ENCODE measurements around the gene AOC1. TPM values are rescaled to one million over a fixed set of nuclear protein-coding genes. Genes with fewer than 3 reads are reported as not detected.
"Not testable (repeated sequence)": the region's sequence is repeated elsewhere in the genome, so short reads cannot be mapped to it uniquely, and the experiment has no call there.

The AOC1 gene, protein sequence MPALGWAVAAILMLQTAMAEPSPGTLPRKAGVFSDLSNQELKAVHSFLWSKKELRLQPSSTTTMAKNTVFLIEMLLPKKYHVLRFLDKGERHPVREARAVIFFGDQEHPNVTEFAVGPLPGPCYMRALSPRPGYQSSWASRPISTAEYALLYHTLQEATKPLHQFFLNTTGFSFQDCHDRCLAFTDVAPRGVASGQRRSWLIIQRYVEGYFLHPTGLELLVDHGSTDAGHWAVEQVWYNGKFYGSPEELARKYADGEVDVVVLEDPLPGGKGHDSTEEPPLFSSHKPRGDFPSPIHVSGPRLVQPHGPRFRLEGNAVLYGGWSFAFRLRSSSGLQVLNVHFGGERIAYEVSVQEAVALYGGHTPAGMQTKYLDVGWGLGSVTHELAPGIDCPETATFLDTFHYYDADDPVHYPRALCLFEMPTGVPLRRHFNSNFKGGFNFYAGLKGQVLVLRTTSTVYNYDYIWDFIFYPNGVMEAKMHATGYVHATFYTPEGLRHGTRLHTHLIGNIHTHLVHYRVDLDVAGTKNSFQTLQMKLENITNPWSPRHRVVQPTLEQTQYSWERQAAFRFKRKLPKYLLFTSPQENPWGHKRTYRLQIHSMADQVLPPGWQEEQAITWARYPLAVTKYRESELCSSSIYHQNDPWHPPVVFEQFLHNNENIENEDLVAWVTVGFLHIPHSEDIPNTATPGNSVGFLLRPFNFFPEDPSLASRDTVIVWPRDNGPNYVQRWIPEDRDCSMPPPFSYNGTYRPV
- not detected in 2 replicates for total RNA-seq (2012; rRNA removed)

DNA sequence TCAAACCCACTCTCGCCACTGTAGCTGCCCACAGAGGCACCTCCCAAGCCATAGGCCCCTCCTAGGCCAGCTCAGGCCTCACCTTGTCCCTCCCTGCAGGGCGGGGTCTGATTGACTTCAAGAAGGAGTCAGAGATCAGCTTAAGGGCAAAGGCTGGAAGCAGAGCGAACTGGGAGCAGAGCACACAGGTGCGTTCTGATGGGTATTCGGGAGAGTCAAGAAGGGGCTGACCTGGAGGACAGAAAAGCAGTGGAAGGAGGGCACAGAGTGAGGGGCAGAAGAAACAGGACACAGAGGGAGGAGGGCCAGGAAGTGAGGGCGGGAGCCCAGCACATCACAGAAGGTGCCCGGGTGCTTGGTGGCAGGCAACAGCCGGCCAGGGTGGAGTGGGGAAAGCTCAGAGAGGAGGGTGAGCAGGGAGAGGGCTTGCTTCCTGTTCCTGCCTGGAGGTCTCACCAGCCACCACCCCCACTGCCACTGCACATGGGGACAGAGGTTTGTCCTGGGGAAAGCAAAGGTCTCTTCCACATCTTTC is at the start of gene AOC1:
Gene AOC1, plus strand, starts transcription at position 147 of the 535 bp plus-strand sequence. CDS start 3,954 bp downstream, outside the sequence.
- no peaks in the 10 kb centered on the region for H3K27me3 ChIP-seq (ENCODE audit: control insufficient read depth, insufficient read depth, low read length)
- no peak within 1 kb of the TSS for H3K9ac ChIP-seq (ENCODE audit: low read depth, low read length)
- no peaks in the 10 kb centered on the region for H3K9me3 ChIP-seq (replicated peaks; ENCODE audit: low read length)
- H3K36me3 ChIP-seq (ENCODE audit: insufficient read depth, low read length), result no peaks in the 10 kb centered on the region
- no peaks in the 10 kb centered on the region for H3K4me1 ChIP-seq (ENCODE audit: control insufficient read depth, insufficient read depth, low read length)
- no peak within 1 kb of the TSS for H3K4me3 ChIP-seq (ENCODE audit: low read length)
- no peak within 1 kb of the TSS for H3K4me2 ChIP-seq (ENCODE audit: low read length)

DNA sequence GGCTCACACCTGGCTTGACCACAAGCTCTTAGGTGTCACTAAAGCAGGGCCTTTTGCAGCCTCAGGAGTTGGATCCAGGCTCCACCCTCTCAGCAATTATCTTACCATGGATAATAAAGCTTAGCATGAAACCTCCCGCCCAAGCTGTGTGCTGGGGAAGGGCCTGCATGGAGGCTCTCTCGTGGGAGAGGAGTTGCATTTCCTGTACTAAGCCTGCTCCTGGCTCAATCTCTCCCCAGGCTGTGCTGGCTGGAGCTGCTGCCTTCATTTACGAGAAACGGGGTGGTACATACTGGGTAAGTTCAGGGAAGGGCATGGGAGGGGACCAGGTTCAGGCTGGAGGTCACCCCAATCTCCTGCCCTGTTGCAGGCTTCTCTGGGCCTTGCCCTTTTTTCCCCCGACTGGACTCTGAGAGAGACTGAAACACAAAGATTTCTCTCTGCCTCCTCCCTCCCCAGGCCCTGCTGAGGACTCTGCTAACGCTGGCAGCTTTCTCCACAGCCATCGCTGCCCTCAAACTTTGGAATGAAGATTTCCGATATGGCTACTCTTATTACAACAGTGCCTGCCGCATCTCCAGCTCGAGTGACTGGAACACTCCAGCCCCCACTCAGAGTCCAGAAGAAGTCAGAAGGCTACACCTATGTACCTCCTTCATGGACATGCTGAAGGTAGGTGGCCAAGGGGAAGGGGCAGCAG is 49.0 kb upstream of the AOC1 start:
- H3K4me1 ChIP-seq (ENCODE audit: control insufficient read depth, insufficient read depth, low read length), result no peaks in the 10 kb centered on the region
- H3K27me3 ChIP-seq (ENCODE audit: control insufficient read depth, insufficient read depth, low read length), result peaks cover 27% of the 10 kb centered on the region
- no peak overlapping the region for H3K4me3 ChIP-seq (ENCODE audit: low read length)
- no peaks in the 10 kb centered on the region for H3K9me3 ChIP-seq (replicated peaks; ENCODE audit: low read length)
- H3K9ac ChIP-seq (ENCODE audit: low read depth, low read length), result no peak overlapping the region
- no peak overlapping the region for H3K4me2 ChIP-seq (ENCODE audit: low read length)
- H3K36me3 ChIP-seq (ENCODE audit: insufficient read depth, low read length), result no peaks in the 10 kb centered on the region

DNA sequence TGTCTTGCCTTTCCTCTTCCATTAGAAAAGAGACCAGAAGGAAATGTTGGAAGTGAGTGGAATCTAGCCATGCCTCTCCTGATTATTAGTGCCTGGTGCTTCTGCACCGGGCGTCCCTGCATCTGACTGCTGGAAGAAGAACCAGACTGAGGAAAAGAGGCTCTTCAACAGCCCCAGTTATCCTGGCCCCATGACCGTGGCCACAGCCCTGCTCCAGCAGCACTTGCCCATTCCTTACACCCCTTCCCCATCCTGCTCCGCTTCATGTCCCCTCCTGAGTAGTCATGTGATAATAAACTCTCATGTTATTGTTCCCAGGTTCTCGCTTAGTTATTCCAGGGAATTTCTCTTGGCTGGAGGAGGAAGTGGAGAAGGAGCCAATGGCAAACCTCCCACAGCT is 47.5 kb upstream of the AOC1 start:
- Histone ChIP-seq H3K4me3 (ENCODE audit: low read length) (no peak overlapping the region), H3K4me1 (ENCODE audit: control insufficient read depth, insufficient read depth, low read length) (no peaks in the 10 kb centered on the region), H3K36me3 (ENCODE audit: insufficient read depth, low read length) (no peaks in the 10 kb centered on the region), H3K4me2 (ENCODE audit: low read length) (no peak overlapping the region), H3K27me3 (ENCODE audit: control insufficient read depth, insufficient read depth, low read length) (peaks cover 18% of the 10 kb centered on the region), H3K9me3 (replicated peaks; ENCODE audit: low read length) (no peaks in the 10 kb centered on the region), H3K9ac (ENCODE audit: low read depth, low read length) (no peak overlapping the region)

DNA sequence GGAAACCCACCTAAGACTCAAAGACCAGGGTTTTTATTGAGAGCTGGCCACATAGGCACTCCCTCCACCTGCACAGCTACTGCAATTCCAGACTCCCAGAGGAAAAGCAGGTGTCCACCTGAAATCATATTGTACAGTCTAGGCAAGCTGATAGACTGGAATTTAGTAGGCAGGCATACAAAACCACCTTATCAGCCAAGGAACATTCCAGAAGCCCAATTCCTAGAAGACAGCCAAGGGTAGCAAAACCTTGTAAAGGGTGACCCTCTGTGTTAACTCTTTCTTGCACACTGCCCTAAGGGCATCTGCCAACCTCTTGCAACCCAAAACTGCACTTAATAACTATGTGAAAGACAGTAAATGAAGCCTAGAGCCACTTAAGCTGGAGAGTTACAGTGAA is 46.5 kb upstream of the AOC1 start:
- H3K9me3 ChIP-seq (replicated peaks; ENCODE audit: low read length), result no peaks in the 10 kb centered on the region
- no peaks in the 10 kb centered on the region for H3K4me1 ChIP-seq (ENCODE audit: control insufficient read depth, insufficient read depth, low read length)
- H3K27me3 ChIP-seq (ENCODE audit: control insufficient read depth, insufficient read depth, low read length), result peaks cover 11% of the 10 kb centered on the region
- no peak overlapping the region for H3K4me3 ChIP-seq (ENCODE audit: low read length)
- no peaks in the 10 kb centered on the region for H3K36me3 ChIP-seq (ENCODE audit: insufficient read depth, low read length)
- H3K4me2 ChIP-seq (ENCODE audit: low read length), result no peak overlapping the region
- H3K9ac ChIP-seq (ENCODE audit: low read depth, low read length), result no peak overlapping the region

DNA sequence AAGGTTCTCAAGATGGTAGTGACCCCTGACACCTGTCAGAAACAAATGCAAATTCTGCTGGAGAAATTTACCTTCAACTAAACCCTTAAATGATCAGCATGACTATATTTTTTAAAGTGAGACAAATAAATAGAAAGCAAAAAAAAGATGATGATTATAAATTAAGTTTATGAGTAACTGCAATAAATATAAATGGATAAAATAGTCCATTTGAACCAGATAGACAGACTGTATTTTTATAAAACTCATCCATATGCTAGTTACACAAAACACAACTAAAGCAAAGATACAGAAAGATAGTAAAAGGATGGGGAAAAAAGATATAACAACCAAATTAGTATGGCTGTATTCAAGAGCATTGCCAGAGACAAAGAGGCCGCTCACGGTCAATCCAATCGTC is 45.9 kb upstream of the AOC1 start:
- Histone ChIP-seq H3K4me3 (ENCODE audit: low read length) (no peak overlapping the region), H3K9me3 (replicated peaks; ENCODE audit: low read length) (no peaks in the 10 kb centered on the region), H3K4me1 (ENCODE audit: control insufficient read depth, insufficient read depth, low read length) (no peaks in the 10 kb centered on the region), H3K27me3 (ENCODE audit: control insufficient read depth, insufficient read depth, low read length) (peaks cover 6% of the 10 kb centered on the region), H3K4me2 (ENCODE audit: low read length) (no peak overlapping the region), H3K9ac (ENCODE audit: low read depth, low read length) (no peak overlapping the region), H3K36me3 (ENCODE audit: insufficient read depth, low read length) (no peaks in the 10 kb centered on the region)

DNA sequence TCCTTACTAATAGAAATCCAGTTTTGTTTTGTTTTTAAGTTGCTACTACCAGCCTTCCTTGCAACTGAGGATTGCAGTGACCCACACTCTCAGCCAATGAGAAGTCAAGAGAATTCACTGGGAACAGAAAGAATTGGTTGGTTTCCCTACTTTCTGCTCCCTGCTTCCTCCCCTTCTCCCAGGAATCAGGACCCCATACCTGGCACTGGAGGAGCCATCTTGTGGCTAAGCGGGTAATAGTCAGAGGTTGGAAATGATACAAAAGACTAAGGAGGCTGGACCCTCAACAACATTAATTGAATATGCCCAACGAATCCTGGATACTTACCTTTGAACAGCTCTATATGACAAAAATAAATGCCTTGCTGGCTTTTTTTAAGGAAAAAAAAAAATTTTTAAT is 45.5 kb upstream of the AOC1 start:
- Histone ChIP-seq H3K4me2 (ENCODE audit: low read length) (no peak overlapping the region), H3K9ac (ENCODE audit: low read depth, low read length) (no peak overlapping the region), H3K4me3 (ENCODE audit: low read length) (no peak overlapping the region), H3K4me1 (ENCODE audit: control insufficient read depth, insufficient read depth, low read length) (no peaks in the 10 kb centered on the region), H3K9me3 (replicated peaks; ENCODE audit: low read length) (no peaks in the 10 kb centered on the region), H3K36me3 (ENCODE audit: insufficient read depth, low read length) (no peaks in the 10 kb centered on the region), H3K27me3 (ENCODE audit: control insufficient read depth, insufficient read depth, low read length) (peaks cover 6% of the 10 kb centered on the region)

DNA sequence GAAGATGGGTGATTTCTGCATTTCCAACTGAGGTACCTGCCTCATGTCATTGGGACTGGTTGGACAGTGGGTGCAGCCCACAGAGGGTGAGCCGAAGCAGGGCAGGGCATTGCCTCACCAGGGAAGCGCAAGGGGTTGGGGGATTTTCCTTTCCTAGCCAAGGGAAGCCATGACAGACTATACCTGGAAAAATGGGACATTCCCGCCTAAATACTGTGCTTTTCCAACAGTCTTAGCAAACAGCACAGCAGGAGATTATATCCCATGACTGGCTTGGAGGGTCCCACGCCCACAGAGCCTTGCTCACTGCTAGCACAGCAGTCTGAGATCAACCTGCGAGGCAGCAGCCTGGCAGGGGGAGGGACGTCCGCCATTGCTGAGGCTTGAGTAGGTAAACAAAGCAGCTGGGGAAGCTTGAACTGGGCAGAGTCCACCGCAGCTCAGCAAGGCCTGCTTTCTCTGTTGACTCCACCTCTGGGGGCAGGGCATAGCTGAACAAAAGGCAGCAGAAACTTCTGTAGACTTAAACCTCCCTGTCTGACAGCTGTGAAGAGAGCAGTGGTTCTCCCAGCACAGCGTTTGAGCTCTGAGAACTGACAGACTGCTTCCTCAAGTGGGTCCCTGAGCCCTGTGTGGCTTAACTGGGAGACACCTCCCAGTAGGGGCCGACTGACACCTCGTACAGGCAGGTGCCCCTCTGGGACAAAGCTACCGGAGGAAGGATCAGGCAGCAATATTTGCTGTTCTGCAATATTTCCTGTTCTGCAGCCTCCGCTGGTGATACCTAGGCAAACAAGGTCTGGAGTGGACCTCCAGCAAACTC is 44.5 kb upstream of the AOC1 start:
- H3K9ac ChIP-seq (ENCODE audit: low read depth, low read length); H3K4me3 ChIP-seq (ENCODE audit: low read length); H3K36me3 ChIP-seq (ENCODE audit: insufficient read depth, low read length); H3K27me3 ChIP-seq (ENCODE audit: control insufficient read depth, insufficient read depth, low read length); H3K4me2 ChIP-seq (ENCODE audit: low read length); H3K4me1 ChIP-seq (ENCODE audit: control insufficient read depth, insufficient read depth, low read length); H3K9me3 ChIP-seq (replicated peaks; ENCODE audit: low read length): not testable (repeated sequence)

DNA sequence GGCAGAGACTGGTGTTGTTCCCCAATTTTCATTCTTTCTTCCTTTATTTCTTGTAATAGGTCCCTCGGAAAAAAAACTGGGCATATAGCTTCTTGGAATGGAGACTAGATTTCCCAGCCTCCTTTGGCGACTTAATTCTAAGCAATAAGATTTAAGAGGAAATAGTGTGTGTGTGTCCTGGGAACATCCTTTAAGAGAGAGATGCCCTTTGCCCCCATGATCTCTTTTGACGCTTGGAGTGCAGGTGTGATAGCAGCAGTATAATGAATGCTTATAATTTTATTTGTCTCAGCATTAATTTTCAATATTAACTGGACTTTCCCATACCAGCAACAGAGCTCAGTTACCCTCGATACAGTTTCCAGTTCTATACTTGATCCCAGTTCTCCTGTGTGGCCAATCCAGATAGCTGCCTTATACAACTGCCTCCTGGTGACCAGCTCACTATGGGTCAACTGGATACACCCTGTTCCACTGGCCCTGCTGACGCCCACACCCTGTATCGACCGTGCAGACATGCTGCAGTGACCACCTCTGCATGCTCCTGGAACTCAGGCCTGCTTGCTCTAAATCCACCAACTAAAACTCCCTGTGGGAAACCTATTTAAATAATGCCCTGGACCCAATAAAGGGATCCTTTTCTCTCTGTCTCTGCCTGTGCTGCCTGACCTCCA is 37.9 kb upstream of the AOC1 start:
- Histone ChIP-seq H3K9me3 (replicated peaks; ENCODE audit: low read length) (no peaks in the 10 kb centered on the region), H3K27me3 (ENCODE audit: control insufficient read depth, insufficient read depth, low read length) (no peaks in the 10 kb centered on the region), H3K36me3 (ENCODE audit: insufficient read depth, low read length) (no peaks in the 10 kb centered on the region), H3K9ac (ENCODE audit: low read depth, low read length) (no peak overlapping the region), H3K4me2 (ENCODE audit: low read length) (no peak overlapping the region), H3K4me3 (ENCODE audit: low read length) (no peak overlapping the region), H3K4me1 (ENCODE audit: control insufficient read depth, insufficient read depth, low read length) (no peaks in the 10 kb centered on the region)

DNA sequence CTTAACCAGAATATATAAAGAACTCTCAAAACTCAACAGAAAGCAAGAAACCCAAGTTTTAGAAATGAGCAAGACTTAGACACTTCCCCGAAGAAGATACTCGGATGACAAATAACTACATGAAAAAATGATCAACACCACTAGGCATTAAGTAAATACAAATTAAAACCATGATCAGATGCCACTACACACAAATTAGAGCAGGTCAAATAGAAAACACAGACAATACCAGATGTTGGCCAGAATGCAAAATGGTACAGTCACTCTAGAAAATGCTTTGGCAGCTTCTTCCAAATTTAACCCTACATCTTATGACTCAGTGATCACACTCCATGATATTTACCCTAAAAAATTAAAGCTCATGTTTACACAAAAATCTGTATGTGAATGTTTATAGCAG is 33.3 kb upstream of the AOC1 start:
- Histone ChIP-seq H3K9ac (ENCODE audit: low read depth, low read length) (no peak overlapping the region), H3K27me3 (ENCODE audit: control insufficient read depth, insufficient read depth, low read length) (no peaks in the 10 kb centered on the region), H3K9me3 (replicated peaks; ENCODE audit: low read length) (no peaks in the 10 kb centered on the region), H3K4me1 (ENCODE audit: control insufficient read depth, insufficient read depth, low read length) (no peaks in the 10 kb centered on the region), H3K4me3 (ENCODE audit: low read length) (no peak overlapping the region), H3K36me3 (ENCODE audit: insufficient read depth, low read length) (no peaks in the 10 kb centered on the region), H3K4me2 (ENCODE audit: low read length) (no peak overlapping the region)

DNA sequence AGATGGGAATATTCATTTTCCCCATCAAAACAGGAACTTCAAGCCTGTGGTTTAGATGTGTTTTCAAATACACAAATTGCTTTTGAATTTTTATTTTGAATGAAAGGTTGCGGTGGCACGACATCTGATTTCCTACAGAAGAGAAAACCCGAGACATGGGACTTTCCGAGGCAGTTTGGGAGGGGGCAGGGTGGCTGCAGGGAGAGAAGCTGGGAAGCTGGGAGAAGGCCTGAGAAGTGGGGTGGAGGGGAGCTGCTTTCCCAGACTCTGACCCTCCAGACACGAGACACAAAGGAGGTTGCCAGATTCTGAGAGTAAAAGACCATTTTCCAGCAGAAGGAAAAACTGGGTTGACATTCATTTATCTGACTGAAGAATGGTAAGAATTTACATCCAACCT is 32.2 kb upstream of the AOC1 start:
- H3K4me1 ChIP-seq (ENCODE audit: control insufficient read depth, insufficient read depth, low read length), result no peaks in the 10 kb centered on the region
- no peaks in the 10 kb centered on the region for H3K9me3 ChIP-seq (replicated peaks; ENCODE audit: low read length)
- H3K4me3 ChIP-seq (ENCODE audit: low read length), result no peak overlapping the region
- no peaks in the 10 kb centered on the region for H3K36me3 ChIP-seq (ENCODE audit: insufficient read depth, low read length)
- H3K4me2 ChIP-seq (ENCODE audit: low read length), result no peak overlapping the region
- no peak overlapping the region for H3K9ac ChIP-seq (ENCODE audit: low read depth, low read length)
- H3K27me3 ChIP-seq (ENCODE audit: control insufficient read depth, insufficient read depth, low read length), result no peaks in the 10 kb centered on the region
